ENCODE results near the gene SEMA5B. TPM values are rescaled to one million over a fixed set of nuclear protein-coding genes. Genes with fewer than 3 reads are reported as not detected.

Gene SEMA5B
- polyA plus RNA-seq, 1 of the 3 experiments (the other 2 are of a cell fraction): 0.43 TPM

GRCh38 chr3:122987736-122988319, 39.7 kb downstream of the SEMA5B start:
- Histone ChIP-seq H3K4me1 (ENCODE audit: control insufficient read depth in 1 of 2, insufficient read depth in 2 of 2, low read depth in 1 of 2, low read length in 1 of 2) (peaks cover 0 to 35% of the 10 kb centered on the region in 2 experiments; a peak in 1 of 4 replicates), H3K27me3 (ENCODE audit: insufficient read depth) (peaks cover 9% of the 10 kb centered on the region; the same call in 1 of the 2 replicates), H3F3A (replicated peaks; ENCODE audit: insufficient read depth) (no peaks in the 10 kb centered on the region), H3K27ac (ENCODE audit: low read depth in 2 of 2, low read length in 1 of 2) (no peak overlapping the region), H3K9ac (no peak overlapping the region), H3K4me3 (ENCODE audit: low read depth in 2 of 2, low read length in 1 of 2) (no peak overlapping the region), H3K9me3 (no peaks in the 10 kb centered on the region), H3K9me2 (no peaks in the 10 kb centered on the region), H2AFZ (ENCODE audit: low read depth) (no peak overlapping the region), H3K36me3 (replicated peaks in 1 of 2; ENCODE audit: control insufficient read depth in 1 of 2, insufficient read depth in 2 of 2, low read length in 1 of 2) (no peaks in the 10 kb centered on the region), H4K20me1 (ENCODE audit: insufficient read depth) (no peaks in the 10 kb centered on the region), H3K79me2 (ENCODE audit: insufficient read depth) (no peaks in the 10 kb centered on the region), H3K4me2 (no peak overlapping the region)
- 78% methylated on average over 3 of the region's 3 CpGs for WGBS (ENCODE audit: low lambda C conversion rate)
- DNase-seq: no peak
- POLR2A ChIA-PET: no interaction called here
- CTCF ChIA-PET: interaction anchor here (0.8 to 1.7 kb wide), 6 partner anchors 9 to 46 kb away, joined by 3 to 5 read pairs (median 4); no protein-coding TSS in a partner anchor
- TF ChIP-seq EP300 (IDR thresholded peaks at IDR 0.05; ENCODE audit: borderline replicate concordance in 1 of 2, low read depth in 1 of 2, low read length in 1 of 2) (no peak), TAF1 (IDR thresholded peaks at IDR 0.05; ENCODE audit: borderline replicate concordance, low read depth, low read length) (no peak), TEAD4 (IDR thresholded peaks at IDR 0.05; ENCODE audit: borderline replicate concordance, insufficient read depth) (no peak), NFIC (IDR thresholded peaks at IDR 0.05; ENCODE audit: borderline replicate concordance) (no peak), RFX5 (IDR thresholded peaks at IDR 0.05; ENCODE audit: low read length) (no peak), ZBTB33 (IDR thresholded peaks at IDR 0.05; ENCODE audit: borderline replicate concordance, low read depth) (no peak), MEF2A (IDR thresholded peaks at IDR 0.05; ENCODE audit: borderline replicate concordance, low read depth) (no peak), TCF12 (IDR thresholded peaks at IDR 0.05) (no peak), MXI1 (IDR thresholded peaks at IDR 0.05; ENCODE audit: low read depth, low read length) (no peak), CTCF (IDR thresholded peaks at IDR 0.05) (no peak), CHD2 (IDR thresholded peaks at IDR 0.05; ENCODE audit: low read length, partially characterized antibody) (no peak), GATA2 (CRISPR knock-in tag; IDR thresholded peaks at IDR 0.05) (no peak), REST (IDR thresholded peaks at IDR 0.05; ENCODE audit: low read depth, low read length) (no peak), SIN3A (IDR thresholded peaks at IDR 0.05; ENCODE audit: borderline replicate concordance, low read depth, low read length) (no peak), FOXM1 (IDR thresholded peaks at IDR 0.05; ENCODE audit: low read depth) (no peak)
